ENCODE measurements around the gene GIT2.
A peak's percentile ranks its signal among the peaks of the same experiment; 100 is the strongest.
"Not testable (repeated sequence)": the region's sequence is repeated elsewhere in the genome, so short reads cannot be mapped to it uniquely, and the experiment has no call there.

The GIT2 gene

GRCh38 chr12:109986236-109986635, 9.9 kb downstream of the GIT2 start:
- DNase-seq; intact Hi-C loops (cut with DNase I): not testable (repeated sequence)

- no peak for DNase-seq
- intact Hi-C loops (cut with DNase I): no loop called here
Observed at GRCh38 chr12:109983432-109984142, 12.6 kb downstream of the GIT2 start.

- no peak for DNase-seq
- intact Hi-C loops (cut with DNase I): no loop called here
Observed at GRCh38 chr12:109982210-109982609, 14.0 kb downstream of the GIT2 start.

- intact Hi-C loops (cut with DNase I): no loop called here
- DNase-seq: no peak
Observed at GRCh38 chr12:109981311-109981710, 14.9 kb downstream of the GIT2 start.

- DNase-seq: no peak
- intact Hi-C loops (cut with DNase I): no loop called here
Observed at GRCh38 chr12:109972821-109973220, 23.3 kb downstream of the GIT2 start.

GRCh38 chr12:109968801-109969200, 27.4 kb downstream of the GIT2 start:
- intact Hi-C loops (cut with DNase I): no loop called here

GRCh38 chr12:109968032-109968420, 28.1 kb downstream of the GIT2 start:
- intact Hi-C loops (cut with DNase I): no loop called here
- no peak for DNase-seq

More at GRCh38 chr12:109968801-109969200, 27.4 kb downstream of the GIT2 start:
- DNase-seq: no peak

- intact Hi-C loops (cut with DNase I): no loop called here
- DNase-seq: no peak
Observed at GRCh38 chr12:109967383-109968031, 28.7 kb downstream of the GIT2 start.

- DNase-seq: no peak
- intact Hi-C loops (cut with DNase I): no loop called here
Observed at GRCh38 chr12:109966546-109966945, 29.6 kb downstream of the GIT2 start.

GRCh38 chr12:109963743-109964429, 32.3 kb downstream of the GIT2 start:
- intact Hi-C loops (cut with DNase I): no loop called here
- DNase-seq: no peak

GRCh38 chr12:109963330-109963729, 32.8 kb downstream of the GIT2 start:
- intact Hi-C loops (cut with DNase I): no loop called here
- DNase-seq: no peak

- intact Hi-C loops (cut with DNase I): no loop called here
- peak in 1 of 10 donors; percentile 47 for DNase-seq
Observed at GRCh38 chr12:109962398-109962797, 33.8 kb downstream of the GIT2 start.

- DNase-seq: no peak
- intact Hi-C loops (cut with DNase I): no loop called here
Observed at GRCh38 chr12:109961612-109962011, 34.6 kb downstream of the GIT2 start.

GRCh38 chr12:109961201-109961600, 35.0 kb downstream of the GIT2 start:
- intact Hi-C loops (cut with DNase I): no loop called here
- DNase-seq: no peak

GRCh38 chr12:109959411-109960093, 36.6 kb downstream of the GIT2 start:
- intact Hi-C loops (cut with DNase I): no loop called here
- no peak for DNase-seq

GRCh38 chr12:109958374-109958773, 37.8 kb downstream of the GIT2 start:
- intact Hi-C loops (cut with DNase I): no loop called here
- DNase-seq: no peak

- DNase-seq: no peak
- intact Hi-C loops (cut with DNase I): no loop called here
Observed at GRCh38 chr12:109953656-109954055, 42.5 kb downstream of the GIT2 start.

- DNase-seq: peak in 1 of 10 donors; percentile 76
- intact Hi-C loops (cut with DNase I): no loop called here
Observed at GRCh38 chr12:109952873-109953272, 43.3 kb downstream of the GIT2 start.

GRCh38 chr12:109952160-109952858, 43.9 kb downstream of the GIT2 start:
- intact Hi-C loops (cut with DNase I): no loop called here
- DNase-seq: peak in 1 of 10 donors; percentile 31

GRCh38 chr12:109951751-109952150, 44.4 kb downstream of the GIT2 start:
- intact Hi-C loops (cut with DNase I): no loop called here
- DNase-seq: peak in 4 of 10 donors; percentile 35 to 88 (median 80)
